Inferior parietal cortex (tissue), 1 donor: ENCODE results near the gene SMAD7.

ENCODE experiments used
- DNase-seq: peaks from one replicate; pipeline ENCODE4 v3.0.0-alpha.2; 2016; ENCODE audit errors: extremely low spot score

SMAD7 gene

DNA sequence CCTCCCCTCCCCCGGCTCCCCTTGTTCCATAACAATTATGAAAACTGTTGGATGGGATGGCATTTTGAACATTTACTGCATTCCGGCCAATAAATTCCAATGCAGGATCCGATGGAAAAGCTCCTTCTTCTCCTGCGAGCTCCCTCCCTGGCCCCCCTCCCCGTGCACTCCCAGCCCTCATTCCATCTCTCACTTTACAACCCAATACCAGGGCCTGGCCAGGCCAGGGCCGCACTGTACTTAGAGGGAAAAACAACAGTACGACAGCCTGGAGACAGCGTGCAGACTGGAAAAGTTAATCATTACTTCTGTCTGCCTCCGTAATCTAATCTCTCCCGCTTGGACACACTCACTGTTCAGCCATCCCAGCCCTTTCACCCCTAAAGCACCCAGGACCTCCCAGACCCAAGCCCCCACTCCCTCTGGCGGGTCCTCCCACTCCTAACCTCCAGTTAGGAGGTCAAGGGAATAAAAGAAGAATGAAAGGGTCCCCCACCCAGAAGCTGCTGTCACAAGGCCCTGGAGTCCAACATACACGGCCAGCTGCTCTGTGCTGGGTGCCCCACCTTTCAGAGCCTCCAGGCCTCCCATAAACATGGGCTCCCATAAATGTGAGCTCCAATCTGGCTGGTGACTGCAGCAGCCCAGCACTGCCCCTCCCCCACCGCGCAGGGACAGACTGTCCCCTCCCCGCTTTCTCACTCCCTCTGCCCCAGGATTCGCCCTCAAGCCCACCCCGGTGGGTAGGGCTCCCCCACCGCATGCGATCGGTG is 20.6 kb downstream of the SMAD7 start:
- DNase-seq = no peak

DNA sequence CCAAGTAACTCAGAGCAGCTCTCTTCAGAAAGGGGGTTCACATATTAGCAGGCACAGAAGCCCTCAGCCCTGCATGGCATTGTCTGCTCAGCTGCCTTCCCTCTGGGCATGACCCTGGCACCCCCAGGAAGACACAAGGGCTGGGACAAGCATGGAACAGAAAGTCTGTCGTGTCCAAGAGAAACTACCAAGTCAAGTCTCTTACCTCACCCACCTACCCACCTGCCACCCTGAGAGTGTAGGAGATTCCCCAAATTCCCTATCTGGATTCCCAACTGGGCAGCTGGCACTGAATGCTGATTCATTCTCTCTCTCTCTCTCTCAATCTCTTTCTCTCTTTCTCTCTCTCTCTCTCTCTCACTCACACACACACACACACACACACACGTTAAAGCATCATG is 21.6 kb downstream of the SMAD7 start:
- DNase-seq = no peak

DNA sequence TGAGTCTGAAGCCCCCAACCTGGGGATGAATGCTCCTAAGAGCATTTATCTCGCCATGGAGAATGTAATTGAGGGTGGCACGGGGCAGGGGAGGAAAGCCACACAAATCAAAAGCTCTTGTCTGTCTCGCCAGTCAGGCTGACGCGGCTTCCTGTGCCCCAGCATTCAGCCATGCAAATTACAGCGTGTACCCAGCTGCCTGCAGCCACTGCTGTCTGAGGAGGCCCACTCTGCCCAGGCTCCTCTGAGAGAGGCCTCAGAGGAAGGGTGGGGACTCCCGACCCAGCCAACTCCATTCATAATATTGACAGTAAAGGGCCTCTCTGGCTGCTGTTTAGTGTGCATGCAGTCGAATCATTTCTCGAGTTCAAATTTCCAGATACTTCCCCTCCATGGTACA is 22.0 kb downstream of the SMAD7 start:
- no peak for DNase-seq

- no peak for DNase-seq
Measured at GRCh38 chr18:48927286-48928080, 23.3 kb downstream of the SMAD7 start.

- no peak for DNase-seq
Measured at GRCh38 chr18:48926420-48926857, 24.3 kb downstream of the SMAD7 start.

DNA sequence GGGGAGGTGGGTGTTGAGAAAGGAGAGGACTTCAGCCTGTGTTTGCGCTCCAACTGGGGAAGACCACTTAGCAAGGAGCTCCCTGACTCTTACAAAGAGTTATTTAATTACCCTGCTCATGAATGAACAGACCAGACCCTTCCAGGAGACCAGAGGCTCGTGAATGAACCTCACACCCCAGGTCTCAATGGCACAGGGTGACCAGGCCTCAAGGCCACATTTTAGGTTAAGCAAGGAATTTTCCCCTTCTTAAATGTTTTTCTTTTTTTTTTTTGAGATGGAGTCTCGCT is 25.3 kb downstream of the SMAD7 start:
- DNase-seq = no peak

DNA sequence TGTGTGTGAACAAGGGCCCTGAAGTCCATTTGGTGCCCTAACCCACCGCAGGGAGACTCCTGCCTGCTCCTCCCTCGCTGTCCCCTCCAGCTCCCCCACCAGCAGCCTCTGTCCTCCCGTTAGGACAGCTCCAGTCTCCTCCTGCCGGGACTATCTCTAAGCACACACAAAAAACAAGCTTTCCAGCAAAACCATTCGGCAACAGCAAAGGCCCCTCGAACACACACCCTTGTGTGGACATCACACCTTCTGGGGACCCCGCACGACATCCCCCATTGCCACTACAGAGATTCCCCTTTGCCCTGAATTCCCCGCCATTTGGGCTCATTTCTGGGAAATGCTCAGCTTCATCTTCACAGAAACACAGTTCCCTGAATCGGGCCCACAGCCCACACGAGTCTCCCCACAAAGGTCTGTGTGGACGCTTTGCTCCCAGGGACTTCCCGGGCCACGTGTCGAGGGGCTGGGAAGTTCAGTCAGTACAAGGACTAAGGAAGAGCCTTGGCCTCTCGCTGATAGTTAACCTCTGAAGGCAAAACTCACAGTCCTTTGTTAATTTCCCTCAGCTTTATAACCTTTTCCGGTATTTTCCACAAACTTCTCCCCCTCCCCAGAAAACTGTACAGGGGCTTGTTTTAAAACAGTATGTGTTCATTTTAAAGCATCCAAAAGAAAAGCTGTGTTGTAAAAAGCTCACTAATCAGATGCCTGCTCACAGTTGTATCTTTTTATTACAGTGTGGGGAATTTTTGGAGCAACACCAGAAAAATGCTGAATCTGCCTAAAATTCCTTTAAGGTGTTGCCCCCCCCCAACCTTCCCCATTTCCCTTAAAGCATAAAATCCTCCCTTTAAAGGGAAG is 25.9 kb downstream of the SMAD7 start:
- DNase-seq = no peak

DNA sequence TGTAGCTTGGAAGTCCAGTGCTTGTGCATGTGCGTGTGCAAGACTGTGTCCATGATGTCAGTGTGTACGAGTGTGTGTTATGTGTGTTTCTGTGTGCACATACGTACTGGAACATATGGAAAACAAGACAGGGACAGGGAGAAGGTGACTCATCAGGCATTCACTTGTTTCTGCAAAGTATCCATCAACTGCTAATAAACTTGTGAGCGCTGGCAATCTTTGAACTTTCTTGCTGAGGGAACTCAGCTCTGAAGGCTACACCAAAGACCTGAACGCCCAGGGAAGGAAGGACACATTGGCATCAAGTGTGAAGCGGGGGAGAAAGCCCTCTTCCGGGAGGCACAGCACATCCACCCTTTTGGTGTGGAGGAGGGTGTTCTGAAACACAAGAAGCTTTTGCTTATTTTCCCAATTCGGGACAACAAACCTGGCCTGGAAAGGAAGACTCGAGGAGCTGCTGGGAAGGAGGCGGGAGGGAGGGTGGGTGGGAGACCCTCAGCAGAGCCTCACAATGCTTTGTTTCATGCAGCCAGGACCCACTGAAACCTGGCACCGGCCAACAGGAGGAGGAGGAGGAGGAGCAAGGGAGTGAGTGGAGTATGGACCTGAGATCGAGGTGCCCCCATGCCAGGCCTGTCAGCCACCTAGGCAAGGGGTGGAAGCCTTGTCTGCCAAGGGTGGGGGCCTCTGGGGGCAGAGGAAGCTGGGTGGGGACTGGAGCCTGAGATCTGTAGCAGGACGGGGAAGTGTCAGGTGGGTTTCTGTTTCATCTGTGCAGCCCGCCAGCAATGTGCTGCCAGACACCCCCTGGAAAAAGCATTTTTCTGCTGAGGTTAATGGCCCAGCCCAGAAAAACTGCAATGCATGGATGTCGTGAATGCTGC is 26.8 kb downstream of the SMAD7 start:
- no peak for DNase-seq

GRCh38 chr18:48922801-48923730 is 27.7 kb downstream of the SMAD7 start:
- no peak for DNase-seq

DNA sequence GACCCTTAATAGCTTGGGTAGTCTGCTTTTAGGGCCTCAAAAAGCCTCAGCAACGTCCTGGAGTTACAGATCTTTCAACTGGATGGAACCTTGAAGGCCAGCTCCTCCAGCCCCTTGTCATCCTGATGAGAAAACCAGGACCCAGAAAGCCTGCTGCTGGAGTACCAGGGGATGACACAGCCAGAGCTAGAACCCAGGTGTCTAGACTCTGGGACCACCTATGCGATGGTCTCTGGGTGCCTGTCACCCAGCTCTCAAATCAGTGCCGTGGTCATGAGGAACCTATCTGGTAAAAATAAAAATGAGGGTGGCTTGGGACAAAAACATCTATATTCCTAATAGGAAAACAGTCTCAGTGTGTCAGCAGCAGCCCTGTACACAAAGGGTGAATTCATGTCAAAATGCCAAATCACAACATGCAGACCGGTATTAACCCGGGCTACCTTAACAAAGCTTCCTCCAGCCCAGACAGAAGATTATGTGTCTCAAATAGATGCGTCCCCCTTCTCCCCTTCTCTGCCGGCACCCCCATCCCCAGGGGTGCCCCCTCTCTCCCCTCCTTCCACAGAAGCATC is 28.5 kb downstream of the SMAD7 start:
- no peak for DNase-seq

DNA sequence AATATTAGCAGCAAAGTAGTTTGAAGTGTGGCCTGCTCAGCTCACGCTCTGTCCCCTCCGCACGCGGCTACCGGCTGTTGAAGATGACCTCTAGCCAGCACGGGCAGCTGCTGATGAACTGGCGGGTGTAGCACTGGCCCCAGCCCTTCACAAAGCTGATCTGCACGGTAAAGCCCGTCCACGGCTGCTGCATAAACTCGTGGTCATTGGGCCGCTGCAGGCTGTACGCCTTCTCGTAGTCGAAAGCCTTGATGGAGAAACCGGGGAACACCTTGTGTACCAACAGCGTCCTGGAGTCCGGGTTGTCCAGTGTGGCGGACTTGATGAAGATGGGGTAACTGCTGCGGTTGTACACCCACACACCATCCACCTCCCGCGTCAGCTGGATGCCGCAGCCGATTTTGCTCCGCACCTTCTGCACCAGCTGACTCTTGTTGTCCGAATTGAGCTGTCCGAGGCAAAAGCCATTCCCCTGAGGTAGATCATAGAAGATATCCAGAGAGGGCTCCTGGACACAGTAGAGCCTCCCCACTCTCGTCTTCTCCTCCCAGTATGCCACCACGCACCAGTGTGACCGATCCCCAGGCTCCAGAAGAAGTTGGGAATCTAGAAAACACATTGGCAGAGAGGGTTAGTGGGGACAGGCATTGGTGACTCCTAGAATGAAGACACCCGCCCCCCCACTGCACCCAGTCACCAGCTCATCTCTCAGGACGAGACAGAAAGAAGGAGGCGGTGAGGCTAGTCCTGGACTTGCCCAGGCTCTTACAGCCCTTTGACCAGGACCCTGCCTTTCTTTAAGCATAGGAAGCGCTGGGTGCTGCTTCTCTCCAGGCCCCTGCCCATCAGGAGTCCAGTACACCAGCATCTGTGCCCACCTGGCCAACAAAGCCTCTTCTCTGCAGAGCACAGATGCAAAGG is 29.2 kb downstream of the SMAD7 start:
- DNase-seq = no peak

DNA sequence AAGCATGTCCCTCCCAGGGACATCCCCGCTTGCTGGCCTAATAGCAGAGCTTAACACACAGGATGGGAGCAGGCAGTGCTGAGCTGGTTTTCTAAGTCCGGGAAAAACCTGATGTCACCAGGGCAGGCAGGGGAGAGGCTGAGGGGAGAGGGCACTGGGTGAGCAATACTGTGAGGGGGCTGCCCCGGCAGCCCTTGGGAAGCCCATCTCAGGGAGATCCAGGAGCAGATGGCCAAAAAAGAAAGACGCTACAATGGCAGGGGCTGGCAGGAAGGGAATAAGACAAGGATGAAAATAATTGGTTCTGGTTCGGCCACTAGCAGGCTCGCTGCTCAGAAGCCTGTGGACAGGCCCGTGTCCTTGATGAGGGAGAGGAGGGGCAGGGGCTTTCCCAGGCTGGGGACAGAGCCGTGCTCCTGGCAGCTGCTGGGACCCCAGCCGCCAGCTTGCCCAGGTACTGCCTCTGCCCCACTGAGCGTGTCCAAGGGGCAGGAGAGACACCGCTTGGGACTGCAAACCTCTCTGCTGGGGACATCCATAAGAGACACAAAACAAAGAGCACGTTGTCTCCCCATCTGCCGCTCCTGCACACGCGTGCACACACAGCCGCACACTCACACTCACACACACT is 30.2 kb downstream of the SMAD7 start:
- DNase-seq = no peak

- DNase-seq = no peak
Measured at GRCh38 chr18:48919547-48919946, 31.2 kb downstream of the SMAD7 start.

DNA sequence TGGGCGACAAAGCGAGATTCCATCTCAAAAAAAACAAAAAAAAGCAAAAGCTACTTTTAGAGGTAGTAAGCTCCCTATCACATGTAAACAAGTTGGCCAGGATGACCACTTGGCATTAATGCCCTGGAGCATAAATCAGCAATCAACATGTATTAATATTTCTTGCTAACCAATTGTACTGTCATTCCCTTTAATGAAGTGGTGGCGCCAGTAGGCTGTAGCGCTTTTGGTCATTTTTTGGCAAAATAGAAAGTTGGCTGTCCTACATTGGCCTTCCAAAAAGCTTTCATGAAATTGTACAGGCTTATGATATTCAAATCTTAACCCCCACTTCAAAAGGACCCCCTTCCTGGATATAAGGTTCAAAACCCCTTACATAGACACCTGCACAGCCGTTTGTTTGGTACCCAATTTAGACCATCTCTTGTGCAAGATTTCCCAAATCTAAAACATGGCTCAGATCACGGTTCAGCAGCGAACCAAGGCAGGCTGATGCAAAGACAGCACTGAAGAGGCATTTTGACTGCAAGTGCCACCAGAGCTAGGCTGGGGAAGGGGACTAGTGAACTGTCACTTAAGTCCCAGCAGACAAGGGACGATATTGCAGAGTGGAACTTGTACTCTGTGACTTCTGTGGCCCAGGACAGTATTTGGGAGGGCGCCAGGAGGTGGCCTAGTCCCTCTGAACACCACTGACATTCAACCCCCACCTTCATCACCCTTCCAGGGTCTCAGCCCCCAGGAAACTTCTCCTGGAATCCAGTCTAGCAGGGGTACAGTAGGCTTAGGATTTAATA is 31.9 kb downstream of the SMAD7 start:
- DNase-seq = no peak

- no peak for DNase-seq
Measured at GRCh38 chr18:48917579-48918517, 32.9 kb downstream of the SMAD7 start.

- no peak for DNase-seq
Measured at GRCh38 chr18:48915626-48916425, 34.9 kb downstream of the SMAD7 start.
